Tongue (tissue), 2 donors: ENCODE data around the gene EIF3F. TPM values are rescaled to one million over a fixed set of nuclear protein-coding genes. Genes with fewer than 3 reads are reported as not detected.

Experiments used
- DNase-seq: peaks from one replicate; pipeline ENCODE4 v3.0.0-alpha.2; 2015
- total RNA-seq: library from RNA; depleted of rRNA; stranded (reverse); fragments of >200 nt; gene quantifications from one replicate; pipeline ENCODE4 v1.2.3, GENCODE V29; 2014

Gene EIF3F
- total RNA-seq, 1 donor from 2014 or later = 154 TPM

GRCh38 chr11:8023831-8024555 is 36.9 kb downstream of the EIF3F start:
- no peak for DNase-seq

- DNase-seq = no peak
Observed at GRCh38 chr11:8025123-8025522, 38.0 kb downstream of the EIF3F start.

- DNase-seq = no peak
Observed at GRCh38 chr11:8025816-8026215, 38.7 kb downstream of the EIF3F start.

GRCh38 chr11:8026982-8027381 is 39.8 kb downstream of the EIF3F start:
- no peak for DNase-seq

- DNase-seq = no peak
Observed at GRCh38 chr11:8028766-8029165, 41.6 kb downstream of the EIF3F start.

GRCh38 chr11:8030526-8031247 is 43.5 kb downstream of the EIF3F start:
- DNase-seq = no peak

GRCh38 chr11:8031248-8032115 is 44.3 kb downstream of the EIF3F start:
- DNase-seq = no peak

- no peak for DNase-seq
Observed at GRCh38 chr11:8032122-8032521, 45.0 kb downstream of the EIF3F start.

GRCh38 chr11:8032576-8033304 is 45.6 kb downstream of the EIF3F start:
- no peak for DNase-seq

GRCh38 chr11:8033305-8034105 is 46.4 kb downstream of the EIF3F start:
- peak; percentile 93 for DNase-seq

- DNase-seq = no peak
Observed at GRCh38 chr11:8034106-8034585, 47.0 kb downstream of the EIF3F start.

- no peak for DNase-seq
Observed at GRCh38 chr11:8034604-8035190, 47.6 kb downstream of the EIF3F start.

GRCh38 chr11:8035200-8035855 is 48.2 kb downstream of the EIF3F start:
- DNase-seq = peak; percentile 21

- no peak for DNase-seq
Observed at GRCh38 chr11:8036002-8036802, 49.1 kb downstream of the EIF3F start.

- DNase-seq = no peak
Observed at GRCh38 chr11:8036986-8037385, 49.8 kb downstream of the EIF3F start.

- no peak for DNase-seq
Observed at GRCh38 chr11:8038393-8038792, 51.3 kb downstream of the EIF3F start.

GRCh38 chr11:8038811-8039529 is 51.8 kb downstream of the EIF3F start:
- DNase-seq = no peak

- no peak for DNase-seq
Observed at GRCh38 chr11:8039530-8040260, 52.6 kb downstream of the EIF3F start.
